Stimulated activated CD8-positive, alpha-beta memory T cell treated with anti-CD3 and anti-CD28 coated beads, Interleukin-7, amount 100 ng/mL, for 24 hours (primary cell): ENCODE measurements around the gene PPP1R1B.
A peak's percentile ranks its signal among the peaks of the same experiment; 100 is the strongest.

Experiments
- DNase-seq: peaks from one replicate; pipeline ENCODE4 v3.0.0-alpha.2; 2020; ENCODE audit warnings: low read depth

PPP1R1B gene

GRCh38 chr17:39633570-39634183 is 6.9 kb downstream of the PPP1R1B start:
- no peak for DNase-seq

GRCh38 chr17:39634384-39634871 is 7.7 kb downstream of the PPP1R1B start:
- no peak for DNase-seq

- DNase-seq: no peak
These were observed 8.9 kb downstream of the PPP1R1B start for GRCh38 chr17:39635614-39636176.

- no peak for DNase-seq
These were observed 9.8 kb downstream of the PPP1R1B start for GRCh38 chr17:39636587-39636926.

GRCh38 chr17:39636927-39637736 is 10.4 kb downstream of the PPP1R1B start, which contains the start of gene STARD3:
TSS of gene STARD3 (plus strand) at chr17:39637144. CDS start at chr17:39653532, 16,388 bp downstream.
- peak; percentile 87 for DNase-seq

- DNase-seq: no peak
These were observed 11.6 kb downstream of the PPP1R1B start for GRCh38 chr17:39638317-39638716.

- no peak for DNase-seq
These were observed 12.3 kb downstream of the PPP1R1B start for GRCh38 chr17:39639043-39639442.

- no peak for DNase-seq
These were observed 13.1 kb downstream of the PPP1R1B start for GRCh38 chr17:39639566-39640458.

GRCh38 chr17:39640591-39641031 is 13.9 kb downstream of the PPP1R1B start:
- DNase-seq: no peak

- no peak for DNase-seq
These were observed 14.3 kb downstream of the PPP1R1B start for GRCh38 chr17:39641097-39641496.

GRCh38 chr17:39641883-39642282 is 15.1 kb downstream of the PPP1R1B start:
- DNase-seq: no peak

- DNase-seq: no peak
These were observed 15.7 kb downstream of the PPP1R1B start for GRCh38 chr17:39642291-39643074.

- DNase-seq: no peak
These were observed 16.5 kb downstream of the PPP1R1B start for GRCh38 chr17:39643271-39643670.

GRCh38 chr17:39647256-39647655 is 20.5 kb downstream of the PPP1R1B start:
- no peak for DNase-seq

GRCh38 chr17:39648616-39649366 is 22.0 kb downstream of the PPP1R1B start:
- DNase-seq: no peak

GRCh38 chr17:39650121-39650579 is 23.4 kb downstream of the PPP1R1B start:
- DNase-seq: no peak

- no peak for DNase-seq
These were observed 25.3 kb downstream of the PPP1R1B start for GRCh38 chr17:39651923-39652586.

GRCh38 chr17:39652587-39653315 is 26.0 kb downstream of the PPP1R1B start:
- DNase-seq: no peak

GRCh38 chr17:39653316-39653661 is 26.5 kb downstream of the PPP1R1B start:
- no peak for DNase-seq
